HG03442 (cell line): ENCODE data around the gene GSE1.

ENCODE experiments used
- ATAC-seq: cut with Tn5 transposase; IDR thresholded peaks from one replicate; pipeline ENCODE4 v1.9.1; 2021; ENCODE audit warnings: mild to moderate bottlenecking, moderate library complexity; ENCODE audit not compliant: unreplicated experiment

GSE1 gene

GRCh38 chr16:85718682-85719081 lies 105.6 kb downstream of the GSE1 start:
- no peak for ATAC-seq

- ATAC-seq, result no peak
These were observed 106.6 kb downstream of the GSE1 start for GRCh38 chr16:85719605-85720301.

- no peak for ATAC-seq
These were observed 107.1 kb downstream of the GSE1 start for GRCh38 chr16:85720302-85720637.

GRCh38 chr16:85722128-85722893 lies 109.2 kb downstream of the GSE1 start:
- ATAC-seq, result no peak

- no peak for ATAC-seq
These were observed 111.2 kb downstream of the GSE1 start for GRCh38 chr16:85724126-85724879.

- no peak for ATAC-seq
These were observed 111.8 kb downstream of the GSE1 start for GRCh38 chr16:85724936-85725335.
